Measurements from ENCODE around the gene RALGAPA2. TPM values are rescaled to one million over a fixed set of nuclear protein-coding genes. Genes with fewer than 3 reads are reported as not detected.

Gene RALGAPA2
- total RNA-seq, 1 donor from 2014 or later, result 15.2 TPM

- TF ChIP-seq CTCF (IDR thresholded peaks at IDR 0.05), result no peak
- peaks cover 26% of the 10 kb centered on the region for H3K36me3 Mint-ChIP-seq (ENCODE audit: unreplicated experiment)
Observed at GRCh38 chr20:20519269-20519668, 193.2 kb downstream of the RALGAPA2 start.

GRCh38 chr20:20518263-20518662 is 194.2 kb downstream of the RALGAPA2 start:
- no peak for DNase-seq (ENCODE audit: extremely low spot score, unreplicated experiment)
- H3K9me3 Mint-ChIP-seq (ENCODE audit: unreplicated experiment), result peaks cover 15% of the 10 kb centered on the region
- no peak for TF ChIP-seq CTCF (IDR thresholded peaks at IDR 0.05)
- H3K4me3 Mint-ChIP-seq (ENCODE audit: unreplicated experiment), result no peak overlapping the region
- H3K27ac Mint-ChIP-seq (ENCODE audit: unreplicated experiment), result no peak overlapping the region
- no peaks in the 10 kb centered on the region for H3K27me3 Mint-ChIP-seq (ENCODE audit: unreplicated experiment)
- no peaks in the 10 kb centered on the region for H3K4me1 Mint-ChIP-seq (ENCODE audit: unreplicated experiment)
- H3K36me3 Mint-ChIP-seq (ENCODE audit: unreplicated experiment), result peaks cover 35% of the 10 kb centered on the region

More at GRCh38 chr20:20519269-20519668, 193.2 kb downstream of the RALGAPA2 start:
- Mint-ChIP-seq H3K4me3 (ENCODE audit: unreplicated experiment) (no peak overlapping the region), H3K4me1 (ENCODE audit: unreplicated experiment) (no peaks in the 10 kb centered on the region), H3K27ac (ENCODE audit: unreplicated experiment) (no peak overlapping the region), H3K9me3 (ENCODE audit: unreplicated experiment) (peaks cover 9% of the 10 kb centered on the region), H3K27me3 (ENCODE audit: unreplicated experiment) (no peaks in the 10 kb centered on the region)
- no peak for DNase-seq (ENCODE audit: extremely low spot score, unreplicated experiment)

GRCh38 chr20:20517296-20517695 is 195.1 kb downstream of the RALGAPA2 start:
- Mint-ChIP-seq H3K27ac (ENCODE audit: unreplicated experiment) (no peak overlapping the region), H3K36me3 (ENCODE audit: unreplicated experiment) (peaks cover 44% of the 10 kb centered on the region)

GRCh38 chr20:20513720-20514119 is 198.7 kb downstream of the RALGAPA2 start:
- Mint-ChIP-seq H3K27ac (ENCODE audit: unreplicated experiment) (no peak overlapping the region), H3K4me1 (ENCODE audit: unreplicated experiment) (no peaks in the 10 kb centered on the region), H3K36me3 (ENCODE audit: unreplicated experiment) (peaks cover 48% of the 10 kb centered on the region), H3K27me3 (ENCODE audit: unreplicated experiment) (no peaks in the 10 kb centered on the region), H3K4me3 (ENCODE audit: unreplicated experiment) (no peak overlapping the region), H3K9me3 (ENCODE audit: unreplicated experiment) (peaks cover 20% of the 10 kb centered on the region)
- DNase-seq (ENCODE audit: extremely low spot score, unreplicated experiment), result no peak
- TF ChIP-seq CTCF (IDR thresholded peaks at IDR 0.05), result no peak

More at GRCh38 chr20:20517296-20517695, 195.1 kb downstream of the RALGAPA2 start:
- TF ChIP-seq CTCF (IDR thresholded peaks at IDR 0.05), result no peak
- Mint-ChIP-seq H3K4me3 (ENCODE audit: unreplicated experiment) (no peak overlapping the region), H3K9me3 (ENCODE audit: unreplicated experiment) (peaks cover 20% of the 10 kb centered on the region), H3K27me3 (ENCODE audit: unreplicated experiment) (no peaks in the 10 kb centered on the region), H3K4me1 (ENCODE audit: unreplicated experiment) (no peaks in the 10 kb centered on the region)
- DNase-seq (ENCODE audit: extremely low spot score, unreplicated experiment), result no peak

GRCh38 chr20:20505554-20505953 is 206.9 kb downstream of the RALGAPA2 start:
- Mint-ChIP-seq H3K4me1 (ENCODE audit: unreplicated experiment) (no peaks in the 10 kb centered on the region), H3K27me3 (ENCODE audit: unreplicated experiment) (no peaks in the 10 kb centered on the region), H3K4me3 (ENCODE audit: unreplicated experiment) (no peak overlapping the region), H3K27ac (ENCODE audit: unreplicated experiment) (no peak overlapping the region), H3K9me3 (ENCODE audit: unreplicated experiment) (no peaks in the 10 kb centered on the region), H3K36me3 (ENCODE audit: unreplicated experiment) (peaks cover 29% of the 10 kb centered on the region)
- no peak for TF ChIP-seq CTCF (IDR thresholded peaks at IDR 0.05)
- no peak for DNase-seq (ENCODE audit: extremely low spot score, unreplicated experiment)

Data from osteocyte (in vitro differentiated cells).